ENCODE measurements around the gene MYO5B. TPM values are rescaled to one million over a fixed set of nuclear protein-coding genes. Genes with fewer than 3 reads are reported as not detected.

The MYO5B gene
- total and polyA plus RNA-seq, 2 donors (not counting 1 experiment from before 2014, with no cell fraction given) = 0.30 to 1.7 TPM

GRCh38 chr18:49973592-49973991 lies 221.4 kb downstream of the MYO5B start:
- Mint-ChIP-seq H3K9me3 (ENCODE audit: insufficient read depth) (no peaks in the 10 kb centered on the region), H3K4me1 (no peaks in the 10 kb centered on the region), H3K27ac (no peak overlapping the region), H3K4me3 (no peak overlapping the region), H3K27me3 (peaks cover 8% of the 10 kb centered on the region)
- intact Hi-C loops (cut with micrococcal nuclease) = no loop called here
- Histone ChIP-seq H3K4me3 (ENCODE audit: control extremely low read depth in 1 of 5, extremely low read depth in 1 of 5, insufficient read depth in 1 of 5, low read depth in 2 of 5, low read length in 4 of 5) (no peak overlapping the region), H4K20me1 (ENCODE audit: control insufficient read depth, insufficient read depth, low read length, poor library complexity, severe bottlenecking) (no peaks in the 10 kb centered on the region), H2AFZ (ENCODE audit: insufficient read depth, low read depth, low read length, poor library complexity, severe bottlenecking) (no peak overlapping the region), H3K27ac (ENCODE audit: low read length in 2 of 2) (no peak overlapping the region), H3K27me3 (replicated peaks in 1 of 4; ENCODE audit: control extremely low read depth in 1 of 4, control insufficient read depth in 3 of 4, insufficient read depth in 4 of 4, low read length in 3 of 4) (no peaks in the 10 kb centered on the region), H3K9me3 (ENCODE audit: control extremely low read depth in 1 of 3, control insufficient read depth in 2 of 3, insufficient read depth in 1 of 3, low read length in 2 of 3) (no peaks in the 10 kb centered on the region), H3K4me1 (ENCODE audit: control insufficient read depth in 2 of 2, insufficient read depth in 2 of 2, low read length in 2 of 2) (no peaks in the 10 kb centered on the region), H3K36me3 (replicated peaks in 1 of 2; ENCODE audit: control extremely low read depth in 1 of 2, control insufficient read depth in 1 of 2, extremely low read depth in 1 of 2, insufficient read depth in 2 of 2, low read length in 1 of 2) (no peaks in the 10 kb centered on the region), H3K9ac (ENCODE audit: low read length) (no peak overlapping the region), H3K4me2 (replicated peaks; ENCODE audit: low read depth, low read length, poor library complexity, severe bottlenecking) (no peak overlapping the region), H3K79me2 (ENCODE audit: control insufficient read depth, insufficient read depth, low read length) (no peaks in the 10 kb centered on the region)
- CTCF ChIA-PET = no interaction called here
- no peak for ATAC-seq (ENCODE audit: low read depth)
- TF ChIP-seq CTCF (IDR thresholded peaks at IDR 0.05) (no peak), EZH2 (IDR thresholded peaks at IDR 0.05; ENCODE audit: borderline replicate concordance, insufficient read depth, low read depth, low read length, poor library complexity, severe bottlenecking) (no peak)
- POLR2A ChIA-PET = no interaction called here
- DNase-seq = no peak
- no CpG with 5 or more reads among the region's 3 CpGs for WGBS (ENCODE audit: insufficient coverage)

- Histone ChIP-seq H2AFZ (ENCODE audit: insufficient read depth, low read depth, low read length, poor library complexity, severe bottlenecking) (no peak overlapping the region), H3K4me3 (ENCODE audit: control extremely low read depth in 1 of 5, extremely low read depth in 1 of 5, insufficient read depth in 1 of 5, low read depth in 2 of 5, low read length in 4 of 5) (no peak overlapping the region), H3K4me2 (replicated peaks; ENCODE audit: low read depth, low read length, poor library complexity, severe bottlenecking) (no peak overlapping the region), H3K27me3 (replicated peaks in 1 of 4; ENCODE audit: control extremely low read depth in 1 of 4, control insufficient read depth in 3 of 4, insufficient read depth in 4 of 4, low read length in 3 of 4) (no peaks in the 10 kb centered on the region), H3K36me3 (replicated peaks in 1 of 2; ENCODE audit: control extremely low read depth in 1 of 2, control insufficient read depth in 1 of 2, extremely low read depth in 1 of 2, insufficient read depth in 2 of 2, low read length in 1 of 2) (no peaks in the 10 kb centered on the region), H3K4me1 (ENCODE audit: control insufficient read depth in 2 of 2, insufficient read depth in 2 of 2, low read length in 2 of 2) (no peaks in the 10 kb centered on the region), H3K9ac (ENCODE audit: low read length) (no peak overlapping the region), H3K79me2 (ENCODE audit: control insufficient read depth, insufficient read depth, low read length) (no peaks in the 10 kb centered on the region), H3K9me3 (ENCODE audit: control extremely low read depth in 1 of 3, control insufficient read depth in 2 of 3, insufficient read depth in 1 of 3, low read length in 2 of 3) (no peaks in the 10 kb centered on the region), H4K20me1 (ENCODE audit: control insufficient read depth, insufficient read depth, low read length, poor library complexity, severe bottlenecking) (no peaks in the 10 kb centered on the region), H3K27ac (ENCODE audit: low read length in 2 of 2) (no peak overlapping the region)
- no peaks in the 10 kb centered on the region for H3K9me3 Mint-ChIP-seq (ENCODE audit: insufficient read depth)
- 85% methylated on average over 2 of the region's 3 CpGs for WGBS (ENCODE audit: insufficient coverage)
- intact Hi-C loops (cut with micrococcal nuclease) = no loop called here
- no peak for TF ChIP-seq EZH2 (IDR thresholded peaks at IDR 0.05; ENCODE audit: borderline replicate concordance, insufficient read depth, low read depth, low read length, poor library complexity, severe bottlenecking)
- TF ChIP-seq CTCF (IDR thresholded peaks at IDR 0.05) = no peak
- DNase-seq (no peak), ATAC-seq (ENCODE audit: low read depth) (no peak)
- ChIA-PET CTCF (no interaction called here), POLR2A (no interaction called here)
- no peak overlapping the region for H3K4me3 Mint-ChIP-seq
- H3K27ac Mint-ChIP-seq = no peak overlapping the region
- H3K27me3 Mint-ChIP-seq = peaks cover 4% of the 10 kb centered on the region
- no peaks in the 10 kb centered on the region for H3K4me1 Mint-ChIP-seq
Observed at GRCh38 chr18:49972535-49972934, 222.4 kb downstream of the MYO5B start.

All from B cell (primary cell).